ENCODE results near the gene FJX1. TPM values are rescaled to one million over a fixed set of nuclear protein-coding genes. Genes with fewer than 3 reads are reported as not detected.

Gene FJX1
- total RNA-seq, 1 donor from 2014 or later, result 1.5 TPM

DNA sequence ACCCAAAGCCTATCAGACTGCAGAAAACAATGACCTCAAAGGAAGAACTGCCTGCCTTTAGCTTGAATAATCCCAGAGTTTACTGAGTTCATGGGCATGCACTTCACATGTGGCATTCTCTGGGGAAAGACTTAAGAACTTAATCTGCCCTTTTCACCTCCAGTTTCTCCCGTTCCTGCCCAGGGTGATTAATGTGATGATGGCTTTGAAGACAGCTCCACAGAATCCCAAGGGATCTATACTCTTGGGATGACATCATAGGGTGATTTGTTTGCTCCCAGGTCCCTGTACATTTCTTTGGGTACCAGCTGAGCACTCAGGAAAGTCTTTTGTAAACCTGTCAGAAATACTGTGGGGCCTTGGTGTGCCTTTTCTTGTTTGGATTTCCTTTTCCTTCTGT, 14.0 kb downstream of the FJX1 start:
- TF ChIP-seq, protein P1, sequence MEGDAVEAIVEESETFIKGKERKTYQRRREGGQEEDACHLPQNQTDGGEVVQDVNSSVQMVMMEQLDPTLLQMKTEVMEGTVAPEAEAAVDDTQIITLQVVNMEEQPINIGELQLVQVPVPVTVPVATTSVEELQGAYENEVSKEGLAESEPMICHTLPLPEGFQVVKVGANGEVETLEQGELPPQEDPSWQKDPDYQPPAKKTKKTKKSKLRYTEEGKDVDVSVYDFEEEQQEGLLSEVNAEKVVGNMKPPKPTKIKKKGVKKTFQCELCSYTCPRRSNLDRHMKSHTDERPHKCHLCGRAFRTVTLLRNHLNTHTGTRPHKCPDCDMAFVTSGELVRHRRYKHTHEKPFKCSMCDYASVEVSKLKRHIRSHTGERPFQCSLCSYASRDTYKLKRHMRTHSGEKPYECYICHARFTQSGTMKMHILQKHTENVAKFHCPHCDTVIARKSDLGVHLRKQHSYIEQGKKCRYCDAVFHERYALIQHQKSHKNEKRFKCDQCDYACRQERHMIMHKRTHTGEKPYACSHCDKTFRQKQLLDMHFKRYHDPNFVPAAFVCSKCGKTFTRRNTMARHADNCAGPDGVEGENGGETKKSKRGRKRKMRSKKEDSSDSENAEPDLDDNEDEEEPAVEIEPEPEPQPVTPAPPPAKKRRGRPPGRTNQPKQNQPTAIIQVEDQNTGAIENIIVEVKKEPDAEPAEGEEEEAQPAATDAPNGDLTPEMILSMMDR (IDR thresholded peaks at IDR 0.05), result no peak
- intact Hi-C loops (cut with DNase I), result no loop called here
- H3K4me1 ChIP-seq, result no peaks in the 10 kb centered on the region
- H3K27me3 ChIP-seq (ENCODE audit: low read depth), result no peaks in the 10 kb centered on the region
- DNase-seq (no peak), ATAC-seq (no peak)
- no peak overlapping the region for H3K27ac ChIP-seq
- H3K4me3 ChIP-seq, result no peak overlapping the region
- H3K36me3 ChIP-seq, result no peaks in the 10 kb centered on the region
- no peaks in the 10 kb centered on the region for H3K9me3 ChIP-seq

DNA sequence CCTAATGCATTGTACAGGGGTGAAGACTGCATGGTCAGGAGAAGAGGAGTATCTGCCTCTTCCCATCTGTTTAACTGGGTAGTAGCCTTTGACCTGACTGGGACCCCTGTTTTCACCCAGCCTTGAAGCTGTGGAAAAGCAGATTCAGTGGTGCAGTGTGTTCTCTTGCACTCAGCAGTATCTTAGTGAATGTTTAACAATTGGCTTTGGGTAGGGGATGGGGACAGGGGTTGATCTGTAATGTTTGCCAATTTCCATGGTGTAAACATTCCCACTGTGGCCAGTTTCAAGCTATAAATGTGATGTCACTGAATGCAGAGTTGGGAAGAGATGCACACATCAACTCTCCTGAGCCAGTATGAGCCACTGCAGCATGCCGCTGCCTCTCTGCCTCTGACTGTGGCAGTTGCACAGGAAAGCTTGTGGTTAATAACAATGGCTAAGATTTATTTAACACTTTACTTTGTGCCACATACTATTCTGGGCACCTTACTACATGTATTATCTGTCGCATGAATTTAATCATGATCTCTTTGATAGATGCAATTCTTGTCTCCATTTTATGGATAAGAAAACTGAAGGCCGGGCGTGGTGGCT, 15.7 kb downstream of the FJX1 start:
- Histone ChIP-seq H3K36me3 (no peaks in the 10 kb centered on the region), H3K27ac (no peak overlapping the region), H3K4me1 (no peaks in the 10 kb centered on the region), H3K27me3 (ENCODE audit: low read depth) (no peaks in the 10 kb centered on the region), H3K4me3 (no peak overlapping the region), H3K9me3 (no peaks in the 10 kb centered on the region)
- no peak for ATAC-seq
- intact Hi-C loops (cut with DNase I), result no loop called here
- TF ChIP-seq, protein P1 (IDR thresholded peaks at IDR 0.05), result no peak
- no peak for DNase-seq

DNA sequence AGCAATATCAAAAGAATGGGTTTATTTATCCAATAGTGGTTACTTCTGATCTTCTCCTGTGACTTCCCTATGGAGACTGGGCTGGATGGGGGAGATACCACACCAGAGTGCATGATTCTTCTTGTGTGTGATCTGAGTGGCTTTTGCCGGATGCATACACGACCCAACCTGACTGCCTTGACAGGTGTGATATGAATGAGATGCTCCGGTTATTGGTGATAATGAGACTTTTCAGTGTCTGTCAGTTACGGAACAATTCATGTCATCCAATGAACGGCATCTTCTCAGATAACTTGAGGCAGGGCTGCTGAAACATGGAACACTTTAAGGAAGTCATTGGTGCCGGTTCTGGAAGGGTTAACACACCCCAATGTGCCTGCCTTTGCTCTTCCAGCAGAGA, 17.7 kb downstream of the FJX1 start:
- intact Hi-C loops (cut with DNase I), result no loop called here
- no peak overlapping the region for H3K27ac ChIP-seq
- no peak overlapping the region for H3K4me3 ChIP-seq
- no peaks in the 10 kb centered on the region for H3K36me3 ChIP-seq
- no peaks in the 10 kb centered on the region for H3K4me1 ChIP-seq
- ATAC-seq (no peak), DNase-seq (no peak)
- no peaks in the 10 kb centered on the region for H3K27me3 ChIP-seq (ENCODE audit: low read depth)
- no peaks in the 10 kb centered on the region for H3K9me3 ChIP-seq
- TF ChIP-seq, protein P1 (IDR thresholded peaks at IDR 0.05), result no peak

DNA sequence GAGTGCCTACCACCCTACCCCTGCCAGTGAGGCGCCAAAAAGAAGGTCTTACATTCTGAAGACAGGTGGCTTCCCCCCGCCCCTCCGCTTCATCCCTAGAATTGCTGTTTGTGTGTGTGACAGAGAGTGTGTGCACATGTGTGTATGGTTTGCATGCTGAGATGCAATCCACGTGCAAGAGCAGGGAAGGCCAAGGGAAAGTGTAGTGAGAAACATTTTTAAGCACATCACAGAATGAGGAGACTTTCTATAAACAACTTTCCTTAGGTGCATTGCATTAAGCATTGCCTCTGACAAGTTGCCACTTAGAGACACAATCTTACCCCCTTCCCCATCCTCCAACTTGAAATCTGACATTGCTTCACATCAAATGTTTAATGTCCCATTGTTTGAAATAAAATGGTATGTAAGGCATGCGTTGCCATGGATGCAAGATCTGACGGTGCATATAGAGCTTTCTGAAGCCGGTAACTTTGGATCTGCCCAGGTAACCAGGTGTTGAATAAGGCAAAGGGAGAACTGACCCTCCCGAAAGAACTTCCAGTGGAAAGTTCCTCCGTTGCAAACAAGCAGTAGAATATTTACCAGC, 21.4 kb downstream of the FJX1 start:
- DNase-seq (no peak), ATAC-seq (no peak)
- no peaks in the 10 kb centered on the region for H3K27me3 ChIP-seq (ENCODE audit: low read depth)
- no peaks in the 10 kb centered on the region for H3K4me1 ChIP-seq
- H3K4me3 ChIP-seq, result no peak overlapping the region
- H3K27ac ChIP-seq, result no peak overlapping the region
- intact Hi-C loops (cut with DNase I), result no loop called here
- TF ChIP-seq, protein P1 (IDR thresholded peaks at IDR 0.05), result no peak
- H3K36me3 ChIP-seq, result no peaks in the 10 kb centered on the region
- no peaks in the 10 kb centered on the region for H3K9me3 ChIP-seq

DNA sequence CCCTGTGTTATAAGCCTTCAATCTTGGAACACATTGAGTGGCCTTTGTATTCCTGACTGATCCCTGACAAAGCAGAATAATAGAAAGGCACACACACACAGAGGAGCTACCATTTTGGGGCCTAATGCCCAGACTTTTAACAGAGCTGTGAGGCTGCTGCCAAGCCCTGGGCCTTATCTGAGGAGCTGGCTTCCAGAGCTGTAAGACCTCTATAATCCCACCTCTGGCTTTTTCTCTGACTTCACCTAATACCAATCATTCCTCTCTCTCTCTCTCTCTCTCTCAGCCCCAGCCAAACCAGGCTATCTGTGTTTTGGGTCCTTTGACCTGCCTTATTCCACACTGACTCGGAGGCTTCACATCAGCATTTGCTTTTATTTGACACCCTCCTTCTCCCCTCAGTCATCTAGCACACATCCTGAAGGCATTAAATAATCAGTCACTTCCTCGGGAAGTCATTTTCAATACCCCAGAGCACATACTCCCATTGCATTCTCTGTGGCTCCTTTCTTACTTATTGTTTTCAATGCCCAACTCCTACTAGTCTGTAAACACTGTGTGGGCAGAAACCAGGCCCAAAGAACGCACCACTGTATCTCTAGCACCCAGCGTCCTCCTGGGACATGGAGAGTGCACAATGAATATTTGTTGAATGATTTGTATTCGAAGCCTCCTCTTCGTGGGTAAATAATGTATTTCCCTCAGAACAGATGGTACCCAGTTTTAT, 23.1 kb downstream of the FJX1 start:
- no peaks in the 10 kb centered on the region for H3K4me1 ChIP-seq
- no peak overlapping the region for H3K4me3 ChIP-seq
- no peaks in the 10 kb centered on the region for H3K27me3 ChIP-seq (ENCODE audit: low read depth)
- no peaks in the 10 kb centered on the region for H3K36me3 ChIP-seq
- no peak overlapping the region for H3K27ac ChIP-seq
- intact Hi-C loops (cut with DNase I), result no loop called here
- H3K9me3 ChIP-seq, result no peaks in the 10 kb centered on the region
- no peak for DNase-seq
- TF ChIP-seq, protein P1 (IDR thresholded peaks at IDR 0.05), result no peak
- no peak for ATAC-seq
